Calu3 (cell line): ENCODE results near the gene PPP2R2C. TPM values are rescaled to one million over a fixed set of nuclear protein-coding genes. Genes with fewer than 3 reads are reported as not detected.

Experiments
- BruUV-seq: library from RNA; stranded (reverse); fragments of 400-500 nt; replicated peaks from 2 replicates; lab custom pipeline; 2021; lab: Mats Ljungman, UMichigan
- CTCF ChIA-PET: fragments of 300-600 bp; sonication (Branson Sonifier 250); formaldehyde crosslinking; loops from one replicate; lab custom pipeline; 2022; ENCODE audit warnings: antibody characterized with exemption; lab: Charles Lee
- DNase-seq: peaks from one replicate; pipeline ENCODE4 v3.0.0; 2022
- H3K27ac Mint-ChIP-seq: one replicate; pipeline ENCODE4 v1.8.0; 2022; ENCODE audit warnings: mixed read lengths; ENCODE audit not compliant: unreplicated experiment
- H3K27me3 Mint-ChIP-seq: one replicate; pipeline ENCODE4 v1.8.0; 2022; ENCODE audit warnings: mixed read lengths; ENCODE audit not compliant: unreplicated experiment
- H3K36me3 Mint-ChIP-seq: one replicate; pipeline ENCODE4 v1.8.0; 2022; ENCODE audit warnings: mild to moderate bottlenecking, moderate library complexity, mixed read lengths; ENCODE audit not compliant: insufficient read depth, unreplicated experiment
- H3K4me1 Mint-ChIP-seq: one replicate; pipeline ENCODE4 v1.8.0; 2022; ENCODE audit warnings: mild to moderate bottlenecking, low read depth, mixed read lengths; ENCODE audit not compliant: unreplicated experiment
- H3K4me3 Mint-ChIP-seq: one replicate; pipeline ENCODE4 v1.8.0; 2022; ENCODE audit warnings: mild to moderate bottlenecking, low read depth, moderate library complexity, mixed read lengths; ENCODE audit not compliant: unreplicated experiment
- H3K9me3 Mint-ChIP-seq: one replicate; pipeline ENCODE4 v1.8.0; 2022; ENCODE audit warnings: low read depth, mixed read lengths; ENCODE audit not compliant: unreplicated experiment
- intact Hi-C: fragments of 100-400 bp; cut with micrococcal nuclease; formaldehyde crosslinking; loops from one replicate; pipeline ENCODE4 v1.10.0; 2022; ENCODE audit not compliant: unreplicated experiment
- total RNA-seq: library from RNA; stranded (reverse); gene quantifications from 2 replicates; pipeline ENCODE4 v1.2.3, GENCODE V29; 2022
- TF ChIP-seq, protein P1 (sequence below): fragments of 200-600 bp; IDR thresholded peaks from one replicate; pipeline ENCODE4 v1.8.0; 2022; ENCODE audit warnings: antibody characterized with exemption; ENCODE audit not compliant: unreplicated experiment

PPP2R2C gene
- total RNA-seq, 1 experiment from 2014 or later = 9.4 TPM

DNA sequence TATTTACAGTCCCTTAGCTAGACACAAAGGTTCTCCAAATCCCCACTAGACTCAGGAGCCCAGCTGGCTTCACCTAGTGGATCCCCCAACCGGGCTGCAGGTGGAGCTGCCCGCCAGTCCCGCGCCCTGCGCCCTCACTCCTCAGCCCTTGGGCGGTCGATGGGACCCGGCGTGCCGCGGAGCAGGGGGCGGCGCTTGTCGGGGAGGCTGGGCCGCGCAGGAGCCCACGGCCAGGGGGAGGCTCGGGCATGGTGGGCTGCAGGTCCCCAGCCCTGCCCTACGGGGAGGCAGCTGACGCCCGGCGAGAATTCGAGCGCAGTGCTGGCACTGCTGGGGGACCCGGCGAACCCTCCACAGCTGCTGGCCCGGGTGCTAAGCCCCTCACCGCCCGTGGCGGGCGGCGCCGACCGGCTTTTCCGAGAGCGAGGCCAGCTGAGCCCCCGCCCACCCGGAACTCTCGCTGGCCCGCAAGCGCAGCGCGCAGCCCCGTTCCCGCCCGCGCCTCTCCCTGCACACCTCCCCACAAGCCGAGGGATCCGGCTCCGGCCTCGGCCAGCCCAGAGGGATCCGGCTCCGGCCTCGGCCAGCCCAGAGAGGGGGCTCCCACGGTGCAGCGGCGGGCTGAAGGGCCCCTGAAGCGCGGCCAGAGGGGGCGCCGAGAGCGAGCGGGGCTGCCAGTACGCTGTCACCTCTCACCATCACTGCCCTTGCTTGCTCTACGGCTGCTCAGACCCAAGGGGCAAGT is 163.3 kb downstream of the PPP2R2C start:
- Mint-ChIP-seq H3K9me3 (no peaks in the 10 kb centered on the region), H3K27ac (no peak overlapping the region), H3K4me1 (no peaks in the 10 kb centered on the region), H3K36me3 (peaks cover 6% of the 10 kb centered on the region), H3K4me3 (peak overlapping the region; percentile 53), H3K27me3 (peaks cover 19% of the 10 kb centered on the region)
- TF ChIP-seq, protein P1, sequence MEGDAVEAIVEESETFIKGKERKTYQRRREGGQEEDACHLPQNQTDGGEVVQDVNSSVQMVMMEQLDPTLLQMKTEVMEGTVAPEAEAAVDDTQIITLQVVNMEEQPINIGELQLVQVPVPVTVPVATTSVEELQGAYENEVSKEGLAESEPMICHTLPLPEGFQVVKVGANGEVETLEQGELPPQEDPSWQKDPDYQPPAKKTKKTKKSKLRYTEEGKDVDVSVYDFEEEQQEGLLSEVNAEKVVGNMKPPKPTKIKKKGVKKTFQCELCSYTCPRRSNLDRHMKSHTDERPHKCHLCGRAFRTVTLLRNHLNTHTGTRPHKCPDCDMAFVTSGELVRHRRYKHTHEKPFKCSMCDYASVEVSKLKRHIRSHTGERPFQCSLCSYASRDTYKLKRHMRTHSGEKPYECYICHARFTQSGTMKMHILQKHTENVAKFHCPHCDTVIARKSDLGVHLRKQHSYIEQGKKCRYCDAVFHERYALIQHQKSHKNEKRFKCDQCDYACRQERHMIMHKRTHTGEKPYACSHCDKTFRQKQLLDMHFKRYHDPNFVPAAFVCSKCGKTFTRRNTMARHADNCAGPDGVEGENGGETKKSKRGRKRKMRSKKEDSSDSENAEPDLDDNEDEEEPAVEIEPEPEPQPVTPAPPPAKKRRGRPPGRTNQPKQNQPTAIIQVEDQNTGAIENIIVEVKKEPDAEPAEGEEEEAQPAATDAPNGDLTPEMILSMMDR = no peak
- DNase-seq = peak; percentile 40
- CTCF ChIA-PET = interaction anchor here (0.6 to 0.9 kb wide), 3 partner anchors 11 to 226 kb away, joined by 3 to 5 read pairs (median 3); partner anchors contain the start of gene WFS1
- intact Hi-C loops = loop anchor here (5.0 kb wide), 1 partner anchor 37 kb away; no protein-coding TSS in a partner anchor
- BruUV-seq = no TSS peak

DNA sequence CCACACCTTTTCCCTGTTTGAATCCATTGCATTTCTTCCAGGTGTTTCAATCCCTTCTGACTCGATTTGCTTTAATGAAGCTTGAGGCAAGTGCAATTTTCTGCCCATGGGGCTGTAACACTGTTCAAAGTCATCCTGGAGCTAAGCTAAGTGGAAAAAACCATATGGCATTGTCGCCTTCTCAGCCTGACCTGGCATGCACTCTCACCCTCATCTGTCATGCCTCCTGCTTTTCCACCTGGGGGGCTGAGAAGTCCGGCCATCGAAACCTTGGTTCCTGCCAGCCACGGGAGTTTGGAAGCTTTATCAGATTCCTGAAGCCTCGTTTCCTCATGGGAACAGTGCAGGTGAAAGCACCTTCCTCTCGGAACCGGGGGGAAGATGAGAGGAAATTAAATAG is 164.5 kb downstream of the PPP2R2C start:
- no peaks in the 10 kb centered on the region for H3K4me1 Mint-ChIP-seq
- CTCF ChIA-PET = no interaction called here
- H3K27ac Mint-ChIP-seq = no peak overlapping the region

DNA sequence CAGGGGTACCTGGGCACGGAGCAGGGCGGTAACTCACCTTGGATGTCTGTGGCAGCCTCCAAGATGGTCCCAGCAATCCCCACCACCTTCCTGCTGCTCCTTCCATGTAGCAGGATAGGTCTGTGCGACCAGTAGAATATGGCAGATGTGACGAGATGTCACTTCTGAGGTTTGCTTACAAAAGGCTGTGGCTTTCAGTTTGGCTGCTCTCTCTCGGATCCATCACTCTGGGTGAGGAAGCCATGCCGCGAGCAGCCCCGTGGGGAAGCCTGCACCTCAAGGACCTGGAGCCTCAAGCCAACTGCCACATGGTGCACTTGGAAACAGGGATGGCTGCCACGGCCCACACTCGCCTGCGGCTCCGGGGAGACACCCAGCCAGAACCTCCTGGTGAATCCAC is 165.2 kb downstream of the PPP2R2C start:
- H3K4me1 Mint-ChIP-seq = no peaks in the 10 kb centered on the region
- intact Hi-C loops = loop anchor here (5.0 kb wide), 1 partner anchor 35 kb away; no protein-coding TSS in a partner anchor
- no peaks in the 10 kb centered on the region for H3K9me3 Mint-ChIP-seq
- H3K4me3 Mint-ChIP-seq = no peak overlapping the region
- peaks cover 19% of the 10 kb centered on the region for H3K27me3 Mint-ChIP-seq
- BruUV-seq = no TSS peak
- CTCF ChIA-PET = no interaction called here
- TF ChIP-seq, protein P1 = no peak
- no peak overlapping the region for H3K27ac Mint-ChIP-seq
- peaks cover 6% of the 10 kb centered on the region for H3K36me3 Mint-ChIP-seq
- DNase-seq = no peak

More for the DNA sequence above, 164.5 kb downstream of the PPP2R2C start:
- BruUV-seq = no TSS peak
- intact Hi-C loops = loop anchor here (5.0 kb wide), 1 partner anchor 36 kb away; no protein-coding TSS in a partner anchor
- TF ChIP-seq, protein P1 = no peak
- H3K9me3 Mint-ChIP-seq = no peaks in the 10 kb centered on the region
- H3K36me3 Mint-ChIP-seq = peaks cover 6% of the 10 kb centered on the region
- DNase-seq = no peak
- H3K4me3 Mint-ChIP-seq = no peak overlapping the region
- H3K27me3 Mint-ChIP-seq = peaks cover 19% of the 10 kb centered on the region

DNA sequence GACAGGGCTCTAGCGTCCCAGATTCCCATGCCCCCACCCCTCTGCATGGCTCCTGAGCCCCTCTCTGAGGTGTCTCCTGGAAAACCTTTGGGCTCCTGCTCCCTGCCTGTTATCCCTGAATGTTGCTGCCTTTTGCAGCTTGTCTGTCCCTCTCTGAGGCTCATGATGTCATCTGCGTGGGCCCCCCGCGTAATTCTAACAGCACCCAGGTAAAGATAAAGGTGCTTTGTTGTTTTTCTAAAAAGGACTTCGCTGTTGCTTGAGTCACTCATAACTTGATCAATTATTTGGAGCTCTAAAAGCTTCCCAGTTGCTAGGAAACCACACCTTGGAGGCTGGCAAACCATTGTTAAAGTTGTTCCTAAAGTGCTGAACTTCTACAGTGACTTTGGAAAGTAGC is 166.1 kb downstream of the PPP2R2C start:
- H3K27me3 Mint-ChIP-seq = peaks cover 9% of the 10 kb centered on the region
- no TSS peak for BruUV-seq

More for the DNA sequence above, 166.1 kb downstream of the PPP2R2C start:
- Mint-ChIP-seq H3K4me1 (no peaks in the 10 kb centered on the region), H3K27ac (no peak overlapping the region), H3K36me3 (peaks cover 6% of the 10 kb centered on the region), H3K4me3 (no peak overlapping the region), H3K9me3 (no peaks in the 10 kb centered on the region)
- TF ChIP-seq, protein P1 = no peak
- DNase-seq = no peak
- CTCF ChIA-PET = no interaction called here
- intact Hi-C loops = loop anchor here (5.0 kb wide), 1 partner anchor 34 kb away; no protein-coding TSS in a partner anchor
